GM18519 (cell line): ENCODE measurements around the gene FXYD6.
"Not testable (repeated sequence)": the region's sequence is repeated elsewhere in the genome, so short reads cannot be mapped to it uniquely, and the experiment has no call there.

ENCODE experiments used
- ATAC-seq: cut with Tn5 transposase; IDR thresholded peaks from one replicate; pipeline ENCODE4 v1.9.1; 2021; ENCODE audit warnings: mild to moderate bottlenecking, moderate library complexity; ENCODE audit not compliant: unreplicated experiment, low FRiP score

FXYD6 gene

DNA sequence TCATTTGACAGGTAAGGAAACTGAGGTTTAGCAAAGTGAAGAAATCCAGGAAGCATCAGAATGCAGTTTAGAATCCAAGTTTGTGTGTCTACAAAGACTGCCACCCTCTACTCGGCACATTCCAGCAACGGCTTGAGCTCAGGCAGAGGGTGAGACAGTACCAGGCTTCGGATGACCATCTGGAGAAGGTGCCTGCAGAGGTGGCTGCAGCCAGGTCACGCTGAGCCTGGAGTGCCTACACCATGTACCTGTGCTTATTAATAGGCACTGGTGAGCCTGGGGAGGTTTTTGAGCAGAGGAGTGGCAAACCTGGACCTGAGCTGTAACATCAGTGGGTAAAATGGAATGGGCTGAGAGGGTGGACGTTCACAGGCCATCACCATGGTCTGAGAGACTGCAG, 4.7 kb downstream of the FXYD6 start:
- no peak for ATAC-seq

GRCh38 chr11:117871160-117871559, 5.3 kb downstream of the FXYD6 start:
- ATAC-seq: no peak

DNA sequence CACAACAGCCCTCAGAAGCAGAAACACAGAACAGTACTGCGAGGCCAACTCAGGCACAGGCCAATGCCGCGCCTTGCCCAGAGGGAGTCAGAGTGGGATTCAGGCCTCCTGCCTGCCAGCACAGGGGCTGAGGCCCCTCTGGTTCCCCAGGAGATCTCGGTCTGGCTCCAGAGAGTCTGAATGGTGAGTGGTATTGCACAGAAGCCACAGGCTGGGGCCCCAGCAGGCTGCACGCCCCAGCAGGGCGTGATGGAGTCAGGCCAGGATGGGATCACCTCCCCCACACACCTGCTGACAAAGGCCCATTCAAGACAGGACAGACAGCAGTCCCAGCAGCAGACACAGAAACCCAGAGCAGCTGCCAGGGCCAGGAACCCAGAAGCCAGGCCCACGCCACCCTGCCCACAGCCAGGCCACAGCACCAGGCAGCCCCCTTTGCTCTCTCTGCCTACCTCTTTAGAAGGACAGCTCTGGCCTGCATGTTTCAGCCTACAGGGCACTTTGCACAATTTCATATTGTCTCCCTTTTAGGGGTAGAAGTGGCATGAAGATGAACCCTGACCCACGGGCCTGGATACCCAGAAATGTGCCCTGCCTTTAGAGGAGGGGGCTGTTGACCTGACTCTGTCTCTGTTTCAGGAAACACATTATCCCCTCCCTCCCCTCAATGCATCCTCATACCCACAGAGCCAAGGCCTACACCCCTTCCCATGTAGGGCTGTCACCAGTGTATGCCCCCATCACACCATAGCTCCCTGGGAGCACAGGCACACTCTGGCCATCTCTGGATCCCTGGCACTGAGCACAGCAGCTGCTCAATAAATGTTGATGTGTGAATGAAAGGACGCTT, 6.1 kb downstream of the FXYD6 start:
- no peak for ATAC-seq

DNA sequence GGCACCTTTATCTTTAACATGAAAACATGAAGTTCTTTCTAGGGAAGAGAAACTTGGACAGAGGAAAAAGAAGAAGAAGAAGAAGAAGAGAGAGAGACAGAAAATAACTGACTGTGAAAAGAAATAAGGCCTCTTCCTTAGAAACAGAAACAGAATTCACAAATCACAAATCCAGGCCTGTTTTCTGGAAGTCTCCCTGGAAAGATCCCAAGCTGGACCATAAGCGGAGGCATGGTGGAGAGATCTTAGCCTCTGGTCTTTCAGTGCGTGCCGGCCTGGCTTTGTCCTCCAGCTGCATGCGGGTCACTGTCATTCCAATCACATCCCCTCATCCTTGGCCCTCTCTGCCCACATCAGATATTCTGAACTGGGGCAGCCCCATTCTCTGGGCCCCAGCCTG, 6.9 kb downstream of the FXYD6 start:
- no peak for ATAC-seq

GRCh38 chr11:117868815-117869561, 7.5 kb downstream of the FXYD6 start:
- ATAC-seq: no peak

DNA sequence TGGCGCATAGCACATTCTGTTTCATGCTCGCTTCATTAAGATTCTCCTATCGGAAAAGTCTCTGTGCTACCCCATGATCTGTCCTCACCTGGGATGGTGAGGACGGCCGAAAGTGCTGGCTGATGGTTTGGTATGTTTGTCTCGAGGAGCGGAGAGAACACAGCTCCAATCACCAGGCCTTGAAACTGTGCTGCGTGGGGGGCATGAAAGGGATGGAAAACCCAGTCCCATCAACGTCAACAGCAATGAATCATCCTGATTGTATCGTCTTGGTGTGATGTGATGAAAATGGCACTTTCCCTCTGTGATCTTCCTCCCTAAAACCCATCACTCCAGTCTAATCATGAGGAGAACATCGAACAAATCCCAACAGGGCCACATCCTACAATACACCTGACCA, 8.4 kb downstream of the FXYD6 start:
- no peak for ATAC-seq

GRCh38 chr11:117866526-117866925, 9.9 kb downstream of the FXYD6 start:
- no peak for ATAC-seq

DNA sequence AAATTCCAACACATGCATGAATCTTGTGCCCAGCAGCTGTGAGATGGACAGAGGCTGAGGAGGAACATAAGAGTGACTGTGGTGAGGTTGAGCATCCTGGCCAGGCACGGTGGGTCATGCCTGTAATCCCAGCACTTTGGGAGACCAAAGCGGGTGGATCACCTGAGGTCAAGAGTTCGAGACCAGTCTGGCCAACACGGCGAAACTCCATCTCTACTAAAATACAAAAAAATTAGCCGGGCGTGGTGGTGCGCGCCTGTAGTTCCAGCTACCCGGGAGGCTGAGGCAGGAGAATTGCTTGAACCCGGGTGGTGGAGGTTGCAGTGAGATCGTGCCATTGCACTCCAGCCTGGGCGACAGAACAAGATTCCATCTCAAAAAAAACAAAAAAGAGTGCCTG, 10.9 kb downstream of the FXYD6 start:
- not testable (repeated sequence) for ATAC-seq

- no peak for ATAC-seq
Measured at GRCh38 chr11:117863383-117863782, 13.1 kb downstream of the FXYD6 start.

GRCh38 chr11:117862753-117863152, 13.7 kb downstream of the FXYD6 start:
- no peak for ATAC-seq

DNA sequence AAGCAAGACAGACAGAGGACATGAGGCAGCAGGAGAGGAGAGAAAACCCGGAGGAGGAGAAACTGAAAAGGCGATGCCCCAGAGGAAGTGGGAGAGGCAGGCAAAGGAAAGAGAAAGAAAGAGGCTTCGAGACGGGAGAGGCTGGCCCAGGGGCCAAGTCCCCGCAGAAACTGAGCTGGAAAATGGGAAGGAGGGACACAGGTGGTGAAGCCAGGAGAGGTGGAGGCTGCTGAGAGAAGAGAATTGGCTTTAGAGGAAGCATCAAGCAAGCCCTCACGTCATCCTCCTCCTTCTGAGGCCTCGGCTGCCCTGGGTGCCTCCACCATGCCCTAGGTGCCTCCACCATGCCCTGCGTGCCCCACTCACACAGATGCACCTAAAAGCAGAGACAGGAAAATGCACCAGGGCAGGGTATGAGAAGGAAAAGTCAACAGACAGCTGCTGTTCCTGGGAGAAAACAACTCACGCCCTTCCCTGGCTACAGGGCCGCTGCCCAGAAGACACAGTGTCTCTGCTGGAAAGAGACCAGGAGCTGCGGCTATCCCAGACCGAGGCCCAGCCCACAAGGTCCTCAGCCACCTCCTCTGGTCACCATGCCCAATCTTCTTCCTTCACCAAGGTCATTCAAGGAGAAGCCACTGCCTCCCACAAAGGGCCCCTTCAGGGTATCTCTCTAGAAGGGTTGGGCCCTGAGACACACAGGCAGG, 14.3 kb downstream of the FXYD6 start:
- ATAC-seq: no peak

GRCh38 chr11:117861151-117862018, 15.1 kb downstream of the FXYD6 start:
- ATAC-seq: no peak

DNA sequence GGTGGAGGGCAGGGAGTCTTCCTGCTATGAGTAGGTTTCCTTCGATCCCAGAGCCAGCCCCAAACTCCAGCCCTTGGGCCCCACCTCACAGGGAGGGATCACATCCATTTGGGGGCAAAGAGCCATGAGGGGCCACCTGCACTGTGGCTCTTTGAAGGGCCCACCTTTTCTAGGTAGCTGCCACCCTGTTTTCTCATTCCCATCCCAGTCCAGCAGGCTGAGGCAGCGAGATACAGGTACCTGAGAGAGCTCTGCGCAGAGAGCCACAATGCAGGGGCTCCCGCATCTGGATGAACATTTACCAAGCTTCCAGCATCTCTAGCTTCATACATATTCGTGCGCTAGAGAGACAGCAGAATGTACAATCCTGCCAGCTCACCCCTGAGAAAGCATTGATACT, 16.3 kb downstream of the FXYD6 start:
- ATAC-seq: no peak

- no peak for ATAC-seq
Measured at GRCh38 chr11:117859488-117860112, 16.9 kb downstream of the FXYD6 start.

DNA sequence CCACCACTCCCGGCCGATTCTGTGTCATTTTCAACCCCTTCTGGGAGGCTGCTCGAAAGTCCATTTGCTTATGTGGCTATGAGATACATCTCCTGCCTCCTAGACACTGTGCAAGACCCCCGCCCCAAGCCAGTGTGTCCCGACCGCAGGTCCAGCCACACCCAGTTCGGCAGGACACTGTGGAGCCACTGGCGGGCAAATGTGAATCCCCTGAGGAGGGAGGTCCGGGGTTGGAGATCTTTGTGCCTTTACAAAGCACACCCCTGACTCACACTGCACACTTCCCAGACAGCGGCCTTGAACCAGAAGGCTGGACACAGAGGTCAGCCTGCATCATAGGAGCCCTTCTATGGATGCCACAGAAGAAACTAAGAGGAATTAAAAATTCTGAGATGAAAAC, 17.4 kb downstream of the FXYD6 start:
- ATAC-seq: no peak

- no peak for ATAC-seq
Measured at GRCh38 chr11:117857734-117858414, 18.6 kb downstream of the FXYD6 start.

DNA sequence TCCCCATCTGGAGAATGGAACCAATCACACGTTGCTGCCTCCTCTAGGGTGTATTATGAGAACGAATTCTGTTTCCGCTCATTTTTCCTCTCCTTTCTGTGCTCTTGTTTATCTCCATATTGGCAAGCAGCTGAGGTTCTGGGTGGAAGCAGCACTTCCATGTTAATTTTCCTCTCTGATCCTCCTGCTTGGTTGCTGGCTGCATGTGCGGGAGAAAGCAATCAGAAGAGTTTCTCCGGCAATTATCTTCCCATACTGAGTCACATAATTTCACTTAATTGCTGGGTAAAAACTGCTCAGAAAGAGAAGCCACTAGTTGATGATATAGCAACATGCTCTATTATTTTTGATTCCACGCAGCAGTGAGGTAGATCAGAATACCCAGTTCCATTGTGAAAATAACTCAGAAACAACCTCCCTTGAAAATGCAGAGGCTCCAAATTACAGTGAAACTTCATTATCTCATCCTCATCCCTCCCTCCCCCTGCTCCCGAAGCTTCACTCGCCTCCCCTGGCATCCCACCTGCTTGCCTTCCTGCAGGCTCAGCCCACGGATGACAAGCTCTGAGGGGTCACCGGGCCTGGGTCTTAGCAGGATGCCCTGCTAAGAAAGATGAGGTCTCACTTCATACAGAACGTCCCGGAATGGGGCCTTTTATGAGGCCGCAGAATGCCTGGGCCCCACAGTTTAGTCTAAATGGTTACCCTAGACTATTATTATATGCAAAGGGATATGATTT, 20.4 kb downstream of the FXYD6 start:
- ATAC-seq: no peak

GRCh38 chr11:117855186-117855845, 21.1 kb downstream of the FXYD6 start:
- no peak for ATAC-seq
